ENCODE data around the gene DNAI7.

Gene DNAI7

DNA sequence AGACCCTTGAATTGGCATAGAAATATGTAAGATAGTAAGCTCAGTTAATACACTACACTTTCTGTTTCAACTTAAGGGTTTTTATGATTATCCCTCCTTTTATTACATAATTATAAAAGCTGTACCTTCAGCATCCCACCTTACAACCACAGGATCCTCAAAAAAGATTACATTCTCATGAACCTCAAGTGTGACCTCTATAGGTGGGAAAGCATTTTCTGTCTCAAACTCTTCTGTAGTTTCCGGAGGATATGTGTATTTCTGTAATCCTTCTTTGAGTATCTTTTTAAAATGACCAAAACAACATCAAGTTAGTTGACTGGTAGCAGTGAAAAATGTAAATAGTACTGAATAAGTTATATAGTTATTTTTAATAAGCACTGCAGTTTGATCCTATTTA is 75.9 kb downstream of the DNAI7 start:
- TF ChIP-seq TEAD4 (IDR thresholded peaks at IDR 0.05): no peak
- TF ChIP-seq RAD21 (IDR thresholded peaks at IDR 0.05; ENCODE audit: low read depth): 0 out of 2 replicates have a peak, but pooled peaks have one; percentile 5

DNA sequence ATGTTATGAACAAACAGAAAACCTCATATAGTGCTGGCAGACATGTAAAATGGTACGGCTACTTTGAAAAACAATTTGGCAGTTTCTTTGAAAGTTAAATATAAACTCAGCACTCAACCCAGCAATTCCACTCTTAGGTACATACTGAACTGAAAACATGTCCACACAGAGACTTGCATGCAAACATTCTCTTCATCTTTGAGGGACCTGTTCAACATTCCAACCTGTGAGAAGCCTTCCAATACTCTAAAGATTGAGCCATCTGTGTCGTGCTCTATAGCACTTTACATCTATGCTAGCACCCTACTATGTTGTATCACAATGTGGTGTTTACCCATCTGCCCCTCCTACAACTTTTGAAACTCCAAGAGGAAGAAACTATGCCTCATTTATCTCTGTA is 79.3 kb downstream of the DNAI7 start:
- TF ChIP-seq CREB1 (IDR thresholded peaks at IDR 0.05; ENCODE audit: low read depth): no peak
- TF ChIP-seq, protein P1, sequence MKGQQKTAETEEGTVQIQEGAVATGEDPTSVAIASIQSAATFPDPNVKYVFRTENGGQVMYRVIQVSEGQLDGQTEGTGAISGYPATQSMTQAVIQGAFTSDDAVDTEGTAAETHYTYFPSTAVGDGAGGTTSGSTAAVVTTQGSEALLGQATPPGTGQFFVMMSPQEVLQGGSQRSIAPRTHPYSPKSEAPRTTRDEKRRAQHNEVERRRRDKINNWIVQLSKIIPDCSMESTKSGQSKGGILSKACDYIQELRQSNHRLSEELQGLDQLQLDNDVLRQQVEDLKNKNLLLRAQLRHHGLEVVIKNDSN (IDR thresholded peaks at IDR 0.05): no peak
- TF ChIP-seq CEBPB (IDR thresholded peaks at IDR 0.05): no peak
- no peak for TF ChIP-seq EGR1 (IDR thresholded peaks at IDR 0.05)
- TF ChIP-seq NFIC (IDR thresholded peaks at IDR 0.05): no peak
- no peak for TF ChIP-seq ZBTB7A (IDR thresholded peaks at IDR 0.05; ENCODE audit: low read depth)
- TF ChIP-seq TEAD4 (IDR thresholded peaks at IDR 0.05): no peak
- TF ChIP-seq, protein P2, sequence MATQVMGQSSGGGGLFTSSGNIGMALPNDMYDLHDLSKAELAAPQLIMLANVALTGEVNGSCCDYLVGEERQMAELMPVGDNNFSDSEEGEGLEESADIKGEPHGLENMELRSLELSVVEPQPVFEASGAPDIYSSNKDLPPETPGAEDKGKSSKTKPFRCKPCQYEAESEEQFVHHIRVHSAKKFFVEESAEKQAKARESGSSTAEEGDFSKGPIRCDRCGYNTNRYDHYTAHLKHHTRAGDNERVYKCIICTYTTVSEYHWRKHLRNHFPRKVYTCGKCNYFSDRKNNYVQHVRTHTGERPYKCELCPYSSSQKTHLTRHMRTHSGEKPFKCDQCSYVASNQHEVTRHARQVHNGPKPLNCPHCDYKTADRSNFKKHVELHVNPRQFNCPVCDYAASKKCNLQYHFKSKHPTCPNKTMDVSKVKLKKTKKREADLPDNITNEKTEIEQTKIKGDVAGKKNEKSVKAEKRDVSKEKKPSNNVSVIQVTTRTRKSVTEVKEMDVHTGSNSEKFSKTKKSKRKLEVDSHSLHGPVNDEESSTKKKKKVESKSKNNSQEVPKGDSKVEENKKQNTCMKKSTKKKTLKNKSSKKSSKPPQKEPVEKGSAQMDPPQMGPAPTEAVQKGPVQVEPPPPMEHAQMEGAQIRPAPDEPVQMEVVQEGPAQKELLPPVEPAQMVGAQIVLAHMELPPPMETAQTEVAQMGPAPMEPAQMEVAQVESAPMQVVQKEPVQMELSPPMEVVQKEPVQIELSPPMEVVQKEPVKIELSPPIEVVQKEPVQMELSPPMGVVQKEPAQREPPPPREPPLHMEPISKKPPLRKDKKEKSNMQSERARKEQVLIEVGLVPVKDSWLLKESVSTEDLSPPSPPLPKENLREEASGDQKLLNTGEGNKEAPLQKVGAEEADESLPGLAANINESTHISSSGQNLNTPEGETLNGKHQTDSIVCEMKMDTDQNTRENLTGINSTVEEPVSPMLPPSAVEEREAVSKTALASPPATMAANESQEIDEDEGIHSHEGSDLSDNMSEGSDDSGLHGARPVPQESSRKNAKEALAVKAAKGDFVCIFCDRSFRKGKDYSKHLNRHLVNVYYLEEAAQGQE (IDR thresholded peaks at IDR 0.05; ENCODE audit: low read depth): no peak
- no peak for TF ChIP-seq RAD21 (IDR thresholded peaks at IDR 0.05; ENCODE audit: low read depth)
- no peak for TF ChIP-seq TAF1 (IDR thresholded peaks at IDR 0.05; ENCODE audit: low read depth)
- TF ChIP-seq YY1 (IDR thresholded peaks at IDR 0.05; ENCODE audit: low read depth): no peak
- TF ChIP-seq, protein P3, sequence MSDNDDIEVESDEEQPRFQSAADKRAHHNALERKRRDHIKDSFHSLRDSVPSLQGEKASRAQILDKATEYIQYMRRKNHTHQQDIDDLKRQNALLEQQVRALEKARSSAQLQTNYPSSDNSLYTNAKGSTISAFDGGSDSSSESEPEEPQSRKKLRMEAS (IDR thresholded peaks at IDR 0.05): no peak
- TF ChIP-seq EP300 (IDR thresholded peaks at IDR 0.05; ENCODE audit: borderline replicate concordance): no peak
- no peak for TF ChIP-seq TCF12 (IDR thresholded peaks at IDR 0.05; ENCODE audit: low read depth)
- TF ChIP-seq FOXM1 (IDR thresholded peaks at IDR 0.05; ENCODE audit: borderline replicate concordance, low read depth): no peak

DNA sequence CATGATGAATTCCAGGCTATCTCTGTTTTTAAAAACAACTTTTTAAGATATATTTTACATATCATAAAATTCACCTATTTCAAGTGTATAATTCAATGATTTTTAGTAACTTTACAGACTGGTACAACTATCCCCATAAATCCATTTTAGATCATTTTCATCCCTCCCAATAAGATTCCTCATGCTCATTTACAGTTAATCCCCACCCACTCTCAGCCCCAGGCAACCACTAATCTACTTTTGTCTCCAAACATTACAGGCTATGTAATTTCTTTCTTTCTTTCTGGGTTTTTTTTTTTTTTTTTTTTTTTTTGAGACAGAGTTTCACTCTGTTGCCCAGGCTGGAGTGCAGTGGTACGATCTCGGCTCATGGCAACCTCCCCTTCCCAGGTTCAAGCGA is 81.3 kb downstream of the DNAI7 start:
- TF ChIP-seq YY1 (IDR thresholded peaks at IDR 0.05; ENCODE audit: low read depth) (no peak), NFIC (IDR thresholded peaks at IDR 0.05) (no peak), RAD21 (IDR thresholded peaks at IDR 0.05; ENCODE audit: low read depth) (no peak), TAF1 (IDR thresholded peaks at IDR 0.05; ENCODE audit: low read depth) (no peak), ZBTB7A (IDR thresholded peaks at IDR 0.05; ENCODE audit: low read depth) (no peak), FOXM1 (IDR thresholded peaks at IDR 0.05; ENCODE audit: borderline replicate concordance, low read depth) (no peak), CREB1 (IDR thresholded peaks at IDR 0.05; ENCODE audit: low read depth) (no peak), CEBPB (IDR thresholded peaks at IDR 0.05) (no peak), EP300 (IDR thresholded peaks at IDR 0.05; ENCODE audit: borderline replicate concordance) (no peak), TEAD4 (IDR thresholded peaks at IDR 0.05) (no peak)
- TF ChIP-seq, protein P1 (IDR thresholded peaks at IDR 0.05): no peak
- TF ChIP-seq, protein P3 (IDR thresholded peaks at IDR 0.05): no peak
- TF ChIP-seq, protein P2 (IDR thresholded peaks at IDR 0.05; ENCODE audit: low read depth): no peak

DNA sequence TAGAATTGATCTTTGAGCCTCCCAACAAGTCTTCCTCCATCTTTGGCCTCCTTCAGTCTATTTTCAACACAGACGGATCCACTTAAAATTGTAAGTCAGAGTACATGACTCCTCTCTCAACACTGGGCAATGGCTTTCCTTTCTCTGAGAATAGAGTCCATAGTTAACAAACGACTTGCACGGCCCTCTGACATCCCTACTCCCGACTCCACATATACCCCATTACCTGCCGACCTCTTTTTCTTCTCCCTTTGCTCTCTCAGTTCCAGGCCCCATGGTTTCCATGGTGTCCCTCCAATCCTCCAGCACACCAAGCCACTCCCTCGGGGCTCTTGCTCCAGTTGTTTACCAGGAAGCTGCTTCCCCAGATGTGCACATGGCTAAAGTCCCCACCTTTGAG is 84.7 kb downstream of the DNAI7 start:
- TF ChIP-seq RAD21 (IDR thresholded peaks at IDR 0.05; ENCODE audit: low read depth) (no peak), TAF1 (IDR thresholded peaks at IDR 0.05; ENCODE audit: low read depth) (no peak), EGR1 (IDR thresholded peaks at IDR 0.05) (no peak)

DNA sequence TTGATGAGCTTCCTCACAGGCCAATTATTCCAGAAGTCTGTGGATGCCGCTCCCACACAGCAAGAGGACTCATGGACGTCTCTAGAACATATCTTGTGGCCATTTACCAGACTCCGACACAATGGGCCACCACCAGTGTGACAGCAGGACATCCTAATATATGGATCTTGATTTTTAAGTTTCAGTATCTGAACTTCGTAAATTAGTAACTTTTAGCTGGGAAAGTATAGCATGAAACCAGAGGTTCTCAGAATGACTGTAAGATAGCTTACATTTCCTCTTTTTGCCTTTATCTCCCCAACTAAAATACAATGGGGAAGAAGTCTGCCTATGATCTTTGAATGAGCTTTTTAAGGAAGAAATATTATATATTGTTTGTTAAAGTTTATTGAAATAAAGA is 87.0 kb downstream of the DNAI7 start:
- TF ChIP-seq RAD21 (IDR thresholded peaks at IDR 0.05; ENCODE audit: low read depth): no peak
- TF ChIP-seq, protein P3 (IDR thresholded peaks at IDR 0.05): no peak
- TF ChIP-seq ZBTB7A (IDR thresholded peaks at IDR 0.05; ENCODE audit: low read depth): no peak
- TF ChIP-seq NFIC (IDR thresholded peaks at IDR 0.05): no peak
- TF ChIP-seq, protein P1 (IDR thresholded peaks at IDR 0.05): no peak

DNA sequence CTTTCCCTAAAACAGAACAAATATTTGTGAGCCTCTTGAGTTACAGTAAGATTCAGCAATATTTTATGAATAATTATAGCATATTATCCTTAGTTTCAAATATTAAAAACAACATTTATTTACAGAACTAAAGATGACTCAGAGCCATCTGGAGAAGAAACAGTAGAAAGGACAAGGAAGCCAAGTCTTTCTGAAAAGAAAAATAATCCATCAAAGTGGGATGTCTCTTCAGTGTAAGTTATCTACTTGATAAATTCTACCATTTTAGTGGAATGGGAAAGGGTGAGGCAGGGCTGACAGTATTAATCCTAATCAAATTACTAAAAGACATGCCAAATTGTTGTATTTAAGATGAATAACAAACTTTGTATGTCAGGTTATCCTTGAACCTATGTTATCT is 88.1 kb downstream of the DNAI7 start:
- TF ChIP-seq CREB1 (IDR thresholded peaks at IDR 0.05; ENCODE audit: low read depth) (no peak), YY1 (IDR thresholded peaks at IDR 0.05; ENCODE audit: low read depth) (no peak), TAF1 (IDR thresholded peaks at IDR 0.05; ENCODE audit: low read depth) (no peak), EGR1 (IDR thresholded peaks at IDR 0.05) (no peak), RAD21 (IDR thresholded peaks at IDR 0.05; ENCODE audit: low read depth) (no peak), EP300 (IDR thresholded peaks at IDR 0.05; ENCODE audit: borderline replicate concordance) (no peak), ZBTB7A (IDR thresholded peaks at IDR 0.05; ENCODE audit: low read depth) (no peak), TEAD4 (IDR thresholded peaks at IDR 0.05) (no peak), CEBPB (IDR thresholded peaks at IDR 0.05) (no peak), NFIC (IDR thresholded peaks at IDR 0.05) (no peak), FOXM1 (IDR thresholded peaks at IDR 0.05; ENCODE audit: borderline replicate concordance, low read depth) (no peak), TCF12 (IDR thresholded peaks at IDR 0.05; ENCODE audit: low read depth) (no peak)
- TF ChIP-seq, protein P1 (IDR thresholded peaks at IDR 0.05): no peak
- TF ChIP-seq, protein P2 (IDR thresholded peaks at IDR 0.05; ENCODE audit: low read depth): no peak
- TF ChIP-seq, protein P3 (IDR thresholded peaks at IDR 0.05): no peak

Data from Ishikawa (cell line).